Measurements from ENCODE around the gene LIMK2. TPM values are rescaled to one million over a fixed set of nuclear protein-coding genes. Genes with fewer than 3 reads are reported as not detected.

Gene LIMK2
- polyA plus RNA-seq, 1 donor from 2014 or later, result 44.2 TPM

- Histone ChIP-seq H3K4me2 (ENCODE audit: low read length) (no peak overlapping the region), H3K79me2 (replicated peaks; ENCODE audit: insufficient read depth, low read length) (no peaks in the 10 kb centered on the region), H3K9ac (ENCODE audit: low read length) (no peak overlapping the region), H3K36me3 (ENCODE audit: insufficient read depth, low read length) (peaks cover 5% of the 10 kb centered on the region), H2AFZ (ENCODE audit: low read depth, low read length) (no peak overlapping the region), H3K27me3 (ENCODE audit: insufficient read depth, low read depth, low read length) (no peaks in the 10 kb centered on the region), H4K20me1 (ENCODE audit: insufficient read depth) (no peaks in the 10 kb centered on the region), H3K9me3 (ENCODE audit: low read length) (no peaks in the 10 kb centered on the region), H3F3A (ENCODE audit: insufficient read depth, low read length, poor library complexity, severe bottlenecking) (no peaks in the 10 kb centered on the region), H3K4me3 (ENCODE audit: low read length) (no peak overlapping the region), H3K27ac (ENCODE audit: low read length) (no peak overlapping the region), H3K9me2 (ENCODE audit: insufficient read depth, low read length) (no peaks in the 10 kb centered on the region)
- TF ChIP-seq EP300 (conservative IDR thresholded peaks at IDR 0.05; ENCODE audit: poor library complexity, severe bottlenecking) (no peak), TAF1 (IDR thresholded peaks at IDR 0.05; ENCODE audit: low read depth) (no peak), POLR2AphosphoS5 (IDR thresholded peaks at IDR 0.05) (no peak), MXI1 (conservative IDR thresholded peaks at IDR 0.05; ENCODE audit: poor library complexity, severe bottlenecking) (no peak), CTCF (IDR thresholded peaks at IDR 0.05; ENCODE audit: poor library complexity, severe bottlenecking) (no peak), RAD21 (conservative IDR thresholded peaks at IDR 0.05) (no peak), EZH2 (IDR thresholded peaks at IDR 0.05; ENCODE audit: borderline replicate concordance, insufficient read depth, low read length, poor library complexity, severe bottlenecking) (no peak), SMC3 (conservative IDR thresholded peaks at IDR 0.05; ENCODE audit: poor library complexity) (no peak)
- TF ChIP-seq, protein P1, sequence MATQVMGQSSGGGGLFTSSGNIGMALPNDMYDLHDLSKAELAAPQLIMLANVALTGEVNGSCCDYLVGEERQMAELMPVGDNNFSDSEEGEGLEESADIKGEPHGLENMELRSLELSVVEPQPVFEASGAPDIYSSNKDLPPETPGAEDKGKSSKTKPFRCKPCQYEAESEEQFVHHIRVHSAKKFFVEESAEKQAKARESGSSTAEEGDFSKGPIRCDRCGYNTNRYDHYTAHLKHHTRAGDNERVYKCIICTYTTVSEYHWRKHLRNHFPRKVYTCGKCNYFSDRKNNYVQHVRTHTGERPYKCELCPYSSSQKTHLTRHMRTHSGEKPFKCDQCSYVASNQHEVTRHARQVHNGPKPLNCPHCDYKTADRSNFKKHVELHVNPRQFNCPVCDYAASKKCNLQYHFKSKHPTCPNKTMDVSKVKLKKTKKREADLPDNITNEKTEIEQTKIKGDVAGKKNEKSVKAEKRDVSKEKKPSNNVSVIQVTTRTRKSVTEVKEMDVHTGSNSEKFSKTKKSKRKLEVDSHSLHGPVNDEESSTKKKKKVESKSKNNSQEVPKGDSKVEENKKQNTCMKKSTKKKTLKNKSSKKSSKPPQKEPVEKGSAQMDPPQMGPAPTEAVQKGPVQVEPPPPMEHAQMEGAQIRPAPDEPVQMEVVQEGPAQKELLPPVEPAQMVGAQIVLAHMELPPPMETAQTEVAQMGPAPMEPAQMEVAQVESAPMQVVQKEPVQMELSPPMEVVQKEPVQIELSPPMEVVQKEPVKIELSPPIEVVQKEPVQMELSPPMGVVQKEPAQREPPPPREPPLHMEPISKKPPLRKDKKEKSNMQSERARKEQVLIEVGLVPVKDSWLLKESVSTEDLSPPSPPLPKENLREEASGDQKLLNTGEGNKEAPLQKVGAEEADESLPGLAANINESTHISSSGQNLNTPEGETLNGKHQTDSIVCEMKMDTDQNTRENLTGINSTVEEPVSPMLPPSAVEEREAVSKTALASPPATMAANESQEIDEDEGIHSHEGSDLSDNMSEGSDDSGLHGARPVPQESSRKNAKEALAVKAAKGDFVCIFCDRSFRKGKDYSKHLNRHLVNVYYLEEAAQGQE (IDR thresholded peaks at IDR 0.05; ENCODE audit: borderline replicate concordance), result no peak
Measured at GRCh38 chr22:31279327-31279669, 67.2 kb downstream of the LIMK2 start.

DNA sequence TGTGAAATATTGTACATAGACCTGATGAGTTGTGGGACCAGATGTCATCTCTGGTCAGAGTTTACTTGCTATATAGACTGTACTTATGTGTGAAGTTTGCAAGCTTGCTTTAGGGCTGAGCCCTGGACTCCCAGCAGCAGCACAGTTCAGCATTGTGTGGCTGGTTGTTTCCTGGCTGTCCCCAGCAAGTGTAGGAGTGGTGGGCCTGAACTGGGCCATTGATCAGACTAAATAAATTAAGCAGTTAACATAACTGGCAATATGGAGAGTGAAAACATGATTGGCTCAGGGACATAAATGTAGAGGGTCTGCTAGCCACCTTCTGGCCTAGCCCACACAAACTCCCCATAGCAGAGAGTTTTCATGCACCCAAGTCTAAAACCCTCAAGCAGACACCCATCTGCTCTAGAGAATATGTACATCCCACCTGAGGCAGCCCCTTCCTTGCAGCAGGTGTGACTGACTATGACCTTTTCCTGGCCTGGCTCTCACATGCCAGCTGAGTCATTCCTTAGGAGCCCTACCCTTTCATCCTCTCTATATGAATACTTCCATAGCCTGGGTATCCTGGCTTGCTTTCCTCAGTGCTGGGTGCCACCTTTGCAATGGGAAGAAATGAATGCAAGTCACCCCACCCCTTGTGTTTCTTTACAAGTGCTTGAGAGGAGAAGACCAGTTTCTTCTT is 67.9 kb downstream of the LIMK2 start:
- Histone ChIP-seq H3K9me3 (ENCODE audit: low read length) (no peaks in the 10 kb centered on the region), H3K9me2 (ENCODE audit: insufficient read depth, low read length) (no peaks in the 10 kb centered on the region), H3K27me3 (ENCODE audit: insufficient read depth, low read depth, low read length) (no peaks in the 10 kb centered on the region), H4K20me1 (ENCODE audit: insufficient read depth) (no peaks in the 10 kb centered on the region), H3K36me3 (ENCODE audit: insufficient read depth, low read length) (peaks cover 5% of the 10 kb centered on the region), H3K27ac (ENCODE audit: low read length) (no peak overlapping the region), H2AFZ (ENCODE audit: low read depth, low read length) (no peak overlapping the region), H3F3A (ENCODE audit: insufficient read depth, low read length, poor library complexity, severe bottlenecking) (no peaks in the 10 kb centered on the region), H3K9ac (ENCODE audit: low read length) (no peak overlapping the region), H3K79me2 (replicated peaks; ENCODE audit: insufficient read depth, low read length) (no peaks in the 10 kb centered on the region), H3K4me3 (ENCODE audit: low read length) (no peak overlapping the region), H3K4me2 (ENCODE audit: low read length) (no peak overlapping the region)
- no peak for TF ChIP-seq EZH2 (IDR thresholded peaks at IDR 0.05; ENCODE audit: borderline replicate concordance, insufficient read depth, low read length, poor library complexity, severe bottlenecking)
- no peak for TF ChIP-seq SMC3 (conservative IDR thresholded peaks at IDR 0.05; ENCODE audit: poor library complexity)
- no peak for TF ChIP-seq MXI1 (conservative IDR thresholded peaks at IDR 0.05; ENCODE audit: poor library complexity, severe bottlenecking)
- TF ChIP-seq, protein P1 (IDR thresholded peaks at IDR 0.05; ENCODE audit: borderline replicate concordance), result no peak
- no peak for TF ChIP-seq EP300 (conservative IDR thresholded peaks at IDR 0.05; ENCODE audit: poor library complexity, severe bottlenecking)
- TF ChIP-seq POLR2AphosphoS5 (IDR thresholded peaks at IDR 0.05), result no peak
- TF ChIP-seq TAF1 (IDR thresholded peaks at IDR 0.05; ENCODE audit: low read depth), result no peak
- no peak for TF ChIP-seq RAD21 (conservative IDR thresholded peaks at IDR 0.05)
- TF ChIP-seq CTCF (IDR thresholded peaks at IDR 0.05; ENCODE audit: poor library complexity, severe bottlenecking), result no peak

Data from neural cell (in vitro differentiated cells).